Type B pancreatic cell (in vitro differentiated cells): ENCODE results near the gene KRT36. TPM values are rescaled to one million over a fixed set of nuclear protein-coding genes. Genes with fewer than 3 reads are reported as not detected.

Experiments
- DNase-seq: peaks from one replicate; pipeline ENCODE4 v3.0.0; 2021; ENCODE audit warnings: mixed read lengths; ENCODE audit not compliant: unreplicated experiment; ENCODE audit errors: extremely low spot score
- H3K27ac Mint-ChIP-seq: 2 replicates; pipeline ENCODE4 v1.8.0; 2021; ENCODE audit warnings: mild to moderate bottlenecking, mixed read lengths
- H3K27me3 Mint-ChIP-seq: 2 replicates; pipeline ENCODE4 v1.8.0; 2021; ENCODE audit warnings: mixed read lengths
- H3K36me3 Mint-ChIP-seq: 2 replicates; pipeline ENCODE4 v1.8.0; 2021; ENCODE audit warnings: mixed read lengths
- H3K4me1 Mint-ChIP-seq: one replicate; pipeline ENCODE4 v1.8.0; 2021; ENCODE audit warnings: mixed read lengths; ENCODE audit not compliant: unreplicated experiment
- H3K4me3 Mint-ChIP-seq: 2 replicates; pipeline ENCODE4 v1.8.0; 2021; ENCODE audit warnings: mild to moderate bottlenecking, mixed read lengths
- H3K9me3 Mint-ChIP-seq: 2 replicates; pipeline ENCODE4 v1.8.0; 2021; ENCODE audit warnings: mixed read lengths
- total RNA-seq: library from RNA; stranded (reverse); gene quantifications from 2 replicates; pipeline ENCODE4 v1.2.1, GENCODE V29; 2021; ENCODE audit warnings: low replicate concordance
- TF ChIP-seq, protein P1 (sequence below): fragments of 200-600 bp; sonication (generic); conservative IDR thresholded peaks from 2 replicates; pipeline ENCODE4 v1.5.0; 2021; ENCODE audit warnings: antibody characterized with exemption, mild to moderate bottlenecking

Gene KRT36
- total RNA-seq, 1 donor from 2014 or later, result 0.17 TPM

DNA sequence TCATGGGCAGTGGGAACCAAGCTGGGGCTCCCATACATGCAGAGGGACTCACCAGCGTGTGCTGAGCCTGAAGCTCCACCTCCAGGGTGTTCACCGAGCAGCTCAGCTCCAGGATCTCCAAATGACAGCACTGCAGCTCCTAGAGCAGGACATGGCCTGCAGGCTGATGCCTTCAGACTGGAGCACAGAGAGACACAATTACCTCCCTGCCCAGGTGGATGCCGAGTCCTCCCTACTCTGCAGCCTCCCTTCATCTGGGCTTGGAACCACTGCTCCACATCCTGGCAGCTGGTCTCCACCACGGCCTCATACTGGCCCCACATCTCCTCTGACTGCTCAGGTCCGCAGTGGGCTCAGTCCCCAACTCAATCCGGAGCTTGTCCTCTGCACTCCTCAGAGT, 40.7 kb downstream of the KRT36 start:
- no peak overlapping the region for H3K4me3 Mint-ChIP-seq
- H3K36me3 Mint-ChIP-seq, result no peaks in the 10 kb centered on the region
- no peak for DNase-seq
- H3K27me3 Mint-ChIP-seq, result peaks cover 4% of the 10 kb centered on the region
- TF ChIP-seq, protein P1, sequence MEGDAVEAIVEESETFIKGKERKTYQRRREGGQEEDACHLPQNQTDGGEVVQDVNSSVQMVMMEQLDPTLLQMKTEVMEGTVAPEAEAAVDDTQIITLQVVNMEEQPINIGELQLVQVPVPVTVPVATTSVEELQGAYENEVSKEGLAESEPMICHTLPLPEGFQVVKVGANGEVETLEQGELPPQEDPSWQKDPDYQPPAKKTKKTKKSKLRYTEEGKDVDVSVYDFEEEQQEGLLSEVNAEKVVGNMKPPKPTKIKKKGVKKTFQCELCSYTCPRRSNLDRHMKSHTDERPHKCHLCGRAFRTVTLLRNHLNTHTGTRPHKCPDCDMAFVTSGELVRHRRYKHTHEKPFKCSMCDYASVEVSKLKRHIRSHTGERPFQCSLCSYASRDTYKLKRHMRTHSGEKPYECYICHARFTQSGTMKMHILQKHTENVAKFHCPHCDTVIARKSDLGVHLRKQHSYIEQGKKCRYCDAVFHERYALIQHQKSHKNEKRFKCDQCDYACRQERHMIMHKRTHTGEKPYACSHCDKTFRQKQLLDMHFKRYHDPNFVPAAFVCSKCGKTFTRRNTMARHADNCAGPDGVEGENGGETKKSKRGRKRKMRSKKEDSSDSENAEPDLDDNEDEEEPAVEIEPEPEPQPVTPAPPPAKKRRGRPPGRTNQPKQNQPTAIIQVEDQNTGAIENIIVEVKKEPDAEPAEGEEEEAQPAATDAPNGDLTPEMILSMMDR, result no peak
- H3K4me1 Mint-ChIP-seq, result no peaks in the 10 kb centered on the region
- H3K9me3 Mint-ChIP-seq, result peaks cover 7% of the 10 kb centered on the region
- H3K27ac Mint-ChIP-seq, result no peak overlapping the region

DNA sequence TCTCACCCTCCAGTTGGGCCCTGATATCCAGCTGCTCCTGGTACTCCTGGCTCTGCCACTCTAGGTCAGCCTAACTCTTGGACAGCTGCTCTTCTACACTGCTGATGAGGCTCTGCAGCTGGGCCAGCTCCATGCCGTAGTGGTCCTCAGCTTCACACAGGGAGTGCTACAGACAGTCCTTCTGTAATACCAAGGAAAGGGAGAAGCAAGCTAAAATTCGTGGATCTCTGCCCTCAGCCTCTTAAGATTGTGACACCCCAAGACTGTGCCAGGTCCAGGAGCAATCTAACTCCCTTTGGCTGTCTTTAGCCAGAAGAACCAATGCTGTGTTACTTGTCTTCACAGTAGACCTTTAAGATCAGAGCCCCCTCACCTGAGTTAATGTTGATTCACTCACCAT, 41.2 kb downstream of the KRT36 start:
- no peak for DNase-seq
- H3K27ac Mint-ChIP-seq, result no peak overlapping the region
- no peaks in the 10 kb centered on the region for H3K36me3 Mint-ChIP-seq
- no peaks in the 10 kb centered on the region for H3K4me1 Mint-ChIP-seq
- TF ChIP-seq, protein P1, result no peak
- H3K9me3 Mint-ChIP-seq, result peaks cover 7% of the 10 kb centered on the region
- H3K27me3 Mint-ChIP-seq, result peaks cover 4% of the 10 kb centered on the region
- H3K4me3 Mint-ChIP-seq, result no peak overlapping the region

DNA sequence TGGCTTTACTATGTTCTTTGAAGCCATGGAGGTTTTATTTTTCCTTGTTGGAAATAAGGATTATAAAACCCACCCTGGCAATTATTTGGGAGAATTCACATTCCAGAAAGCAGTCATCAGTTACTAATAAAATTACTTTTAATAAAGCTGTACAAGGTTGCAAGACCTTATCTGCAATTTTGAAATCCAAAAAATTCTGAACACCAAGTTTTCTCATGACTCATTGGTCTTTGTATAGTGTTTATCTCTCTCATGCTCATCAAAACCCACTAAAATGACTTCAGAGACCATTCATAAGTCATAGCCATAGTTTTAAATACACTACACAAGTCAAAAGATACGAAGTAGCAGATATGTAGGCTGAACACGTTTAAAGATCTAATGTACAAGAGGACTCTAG, 42.9 kb downstream of the KRT36 start:
- no peaks in the 10 kb centered on the region for H3K4me1 Mint-ChIP-seq
- H3K4me3 Mint-ChIP-seq, result no peak overlapping the region
- TF ChIP-seq, protein P1, result no peak
- no peaks in the 10 kb centered on the region for H3K36me3 Mint-ChIP-seq
- peaks cover 7% of the 10 kb centered on the region for H3K9me3 Mint-ChIP-seq
- H3K27ac Mint-ChIP-seq, result no peak overlapping the region
- peaks cover 4% of the 10 kb centered on the region for H3K27me3 Mint-ChIP-seq
- no peak for DNase-seq

DNA sequence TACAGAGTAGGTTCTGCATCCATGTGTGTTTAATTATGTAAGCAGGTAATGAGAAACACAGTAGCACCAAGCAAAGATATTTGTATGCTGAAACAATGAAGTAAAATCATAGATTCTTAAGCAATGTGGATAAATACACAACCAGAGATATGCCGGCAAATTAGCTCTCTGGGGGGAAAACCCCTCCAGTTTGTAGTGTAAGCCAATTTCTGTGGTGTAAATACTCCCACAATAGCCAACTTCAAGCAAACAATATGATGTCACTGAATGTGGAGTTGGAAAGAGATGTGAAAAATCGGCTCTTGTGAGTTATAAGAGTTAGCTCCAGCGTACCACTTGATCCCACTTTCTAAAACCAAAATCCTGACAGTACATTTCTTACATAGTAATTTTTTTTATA, 45.1 kb downstream of the KRT36 start:
- Mint-ChIP-seq H3K4me3 (no peak overlapping the region), H3K27me3 (no peaks in the 10 kb centered on the region), H3K27ac (no peak overlapping the region), H3K9me3 (no peaks in the 10 kb centered on the region), H3K36me3 (no peaks in the 10 kb centered on the region), H3K4me1 (no peaks in the 10 kb centered on the region)
- DNase-seq, result no peak
- TF ChIP-seq, protein P1, result no peak

DNA sequence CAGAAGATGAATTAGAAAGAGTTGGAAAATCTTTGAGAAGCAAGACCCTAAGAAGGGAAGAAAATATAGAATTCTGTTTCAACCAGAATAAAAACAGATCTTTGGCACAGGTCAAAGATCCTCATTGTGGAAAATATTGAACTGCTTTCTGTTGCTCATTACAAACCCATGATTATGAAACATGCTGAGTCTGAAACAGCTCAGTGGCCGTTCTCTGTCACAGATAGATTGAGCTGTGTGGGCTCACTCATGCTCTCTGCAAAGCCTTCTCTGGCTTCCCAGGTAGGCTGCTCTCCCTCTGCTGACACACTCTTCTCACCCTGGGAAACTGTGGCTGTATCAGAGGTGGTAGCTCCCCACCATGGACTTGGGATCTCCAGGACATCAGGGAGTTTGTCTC, 45.5 kb downstream of the KRT36 start:
- TF ChIP-seq, protein P1, result no peak
- Mint-ChIP-seq H3K4me1 (no peaks in the 10 kb centered on the region), H3K27me3 (no peaks in the 10 kb centered on the region), H3K36me3 (no peaks in the 10 kb centered on the region), H3K27ac (no peak overlapping the region), H3K4me3 (no peak overlapping the region), H3K9me3 (no peaks in the 10 kb centered on the region)
- DNase-seq, result no peak

DNA sequence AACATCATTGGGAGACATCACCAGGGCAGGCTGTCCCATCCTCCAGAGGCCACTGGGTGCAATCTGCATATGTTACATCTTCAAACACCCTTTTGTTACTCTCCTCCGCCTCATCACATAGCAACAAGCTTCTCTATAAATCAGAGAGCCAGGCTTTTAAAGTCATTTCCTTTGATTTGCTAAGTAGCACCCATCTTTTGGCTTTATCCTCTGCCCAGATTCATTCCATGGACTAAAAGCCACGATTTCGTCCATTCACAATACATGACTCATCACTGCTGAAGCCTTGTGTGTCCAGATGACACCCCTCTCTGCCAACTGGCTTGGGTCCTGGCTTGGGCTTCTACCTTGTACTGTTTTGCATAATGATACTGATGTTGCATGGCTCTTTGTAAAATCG, 47.0 kb downstream of the KRT36 start:
- Mint-ChIP-seq H3K27ac (no peak overlapping the region), H3K4me3 (no peak overlapping the region), H3K36me3 (no peaks in the 10 kb centered on the region), H3K9me3 (no peaks in the 10 kb centered on the region), H3K4me1 (no peaks in the 10 kb centered on the region), H3K27me3 (no peaks in the 10 kb centered on the region)
- TF ChIP-seq, protein P1, result no peak
- no peak for DNase-seq
